GM11168 (cell line): ENCODE data around the gene PEX11A.

Experiments used
- in situ Hi-C: fragments of 300-500 bp; cut with MboI; formaldehyde crosslinking; loops from one replicate; pipeline ENCODE4 v1.12.0; 2022; ENCODE audit warnings: low sequenced_read_pairs; ENCODE audit not compliant: unreplicated experiment

PEX11A gene

DNA sequence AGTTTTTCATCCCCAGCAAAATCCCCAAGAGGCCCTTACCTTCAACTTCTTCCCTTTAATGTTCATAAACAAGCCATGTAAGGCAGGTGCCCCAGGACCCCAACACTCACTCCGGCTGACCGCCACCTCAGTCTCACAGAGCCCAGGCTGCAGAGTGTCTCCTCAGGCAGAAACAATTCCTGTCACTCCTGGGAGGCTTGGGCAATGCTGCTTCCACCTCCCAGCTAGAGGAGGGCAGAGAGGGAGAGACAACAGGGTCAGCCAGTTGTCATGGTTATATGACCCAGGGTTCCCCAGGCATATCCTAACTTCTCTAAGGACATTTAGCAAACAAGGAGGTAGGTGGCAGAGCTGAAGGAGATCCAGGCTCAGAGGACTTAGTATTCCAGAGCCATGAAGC is 11.3 kb downstream of the PEX11A start, which contains the start of gene PLIN1:
Gene PLIN1, minus strand, starts transcription at position 156 of the 400 bp plus-strand sequence. CDS start 1,878 bp downstream, outside the sequence.
- in situ Hi-C loops: no loop called here

GRCh38 chr15:89677381-89677780 is 13.2 kb downstream of the PEX11A start:
- in situ Hi-C loops: no loop called here

DNA sequence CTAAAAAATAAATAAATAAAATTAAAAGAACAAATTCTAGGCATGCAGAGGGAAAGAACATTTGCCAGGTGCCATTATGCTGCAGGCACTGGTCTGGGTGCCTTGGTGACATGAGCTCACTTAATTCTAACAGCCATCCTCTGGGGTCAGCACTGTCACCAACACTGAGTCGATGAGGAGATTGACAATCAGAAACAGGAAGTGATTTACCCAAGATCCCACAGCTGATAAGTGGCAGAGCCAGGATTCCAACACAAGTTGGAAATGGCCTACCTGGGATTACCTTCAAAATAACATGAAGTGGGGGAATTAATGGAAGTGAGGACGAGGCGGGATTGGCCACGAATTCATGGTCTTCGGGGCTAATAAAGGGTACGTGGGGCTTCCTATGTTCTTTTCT is 14.9 kb downstream of the PEX11A start:
- in situ Hi-C loops: no loop called here

DNA sequence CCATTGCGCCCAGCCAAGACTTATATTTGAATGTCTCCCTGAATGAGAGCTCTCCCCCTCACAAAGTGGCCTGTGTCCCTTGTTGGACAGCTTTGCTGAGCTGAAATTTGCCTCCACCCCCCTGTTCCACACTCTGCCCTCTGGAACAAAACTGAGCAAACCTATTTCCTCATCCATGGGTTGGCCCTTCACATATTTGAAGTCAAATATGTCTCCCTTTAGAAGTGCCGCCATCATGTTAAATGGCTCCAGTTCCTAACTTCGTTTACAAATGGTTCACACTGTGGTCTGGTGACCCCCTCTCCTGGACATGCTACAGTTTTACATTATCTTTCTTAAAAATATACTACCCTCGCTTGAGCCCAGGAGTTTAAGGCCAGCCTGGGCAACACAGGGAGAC is 16.0 kb downstream of the PEX11A start:
- in situ Hi-C loops: no loop called here

- in situ Hi-C loops: no loop called here
Observed at GRCh38 chr15:89673165-89673512, 17.4 kb downstream of the PEX11A start.

DNA sequence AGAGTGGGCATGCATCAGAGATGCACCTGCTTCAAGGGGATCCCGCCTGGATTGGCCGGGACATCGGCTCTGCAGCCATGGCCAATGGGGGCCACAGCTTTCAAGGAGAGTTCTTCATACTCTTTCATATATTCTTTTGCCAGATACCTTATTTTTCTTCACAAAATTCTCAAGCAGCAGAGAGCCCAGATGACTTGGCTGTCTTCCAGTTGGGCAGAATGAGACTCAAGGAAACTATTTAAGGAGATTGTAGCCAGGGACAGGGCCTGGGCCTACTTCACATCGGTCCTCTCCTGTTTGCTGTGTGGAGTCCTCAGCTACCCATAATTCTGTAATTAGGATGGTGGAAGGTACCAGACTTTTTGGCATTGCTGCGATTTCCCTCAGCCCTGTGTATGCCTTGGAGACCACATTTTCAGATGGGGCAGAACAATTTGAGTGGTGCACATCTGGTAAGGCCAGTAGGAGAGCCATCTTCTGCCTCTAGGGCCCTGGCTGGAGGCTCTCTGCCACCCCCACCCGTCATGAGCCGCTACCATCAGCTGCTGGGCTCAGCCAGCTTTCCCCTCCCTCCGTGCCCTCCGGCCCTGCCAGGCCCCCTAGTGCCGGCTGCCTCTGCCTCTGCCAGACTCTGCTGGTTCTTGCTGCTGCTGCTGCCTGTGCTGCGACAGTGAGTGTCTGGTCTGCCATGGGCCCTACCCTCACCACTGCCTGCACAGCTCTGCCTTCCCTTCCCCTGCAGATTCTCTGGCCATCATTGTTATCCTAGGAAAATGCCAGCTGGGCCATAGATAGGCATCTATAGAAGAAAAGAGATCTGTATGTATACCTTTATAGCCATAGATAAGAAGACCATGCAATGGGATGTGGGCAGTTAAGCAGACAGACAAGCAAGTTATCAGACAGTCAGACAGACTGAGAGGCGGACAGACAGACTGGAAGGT is 18.1 kb downstream of the PEX11A start:
- in situ Hi-C loops: no loop called here

GRCh38 chr15:89671687-89672086 is 18.9 kb downstream of the PEX11A start:
- in situ Hi-C loops: no loop called here

GRCh38 chr15:89670971-89671560 is 19.5 kb downstream of the PEX11A start:
- in situ Hi-C loops: no loop called here

GRCh38 chr15:89669941-89670340 is 20.6 kb downstream of the PEX11A start:
- in situ Hi-C loops: no loop called here

GRCh38 chr15:89669309-89669865 is 21.2 kb downstream of the PEX11A start:
- in situ Hi-C loops: no loop called here

GRCh38 chr15:89668171-89668570 is 22.4 kb downstream of the PEX11A start:
- in situ Hi-C loops: no loop called here

- in situ Hi-C loops: no loop called here
Observed at GRCh38 chr15:89667706-89667960, 22.9 kb downstream of the PEX11A start.

- in situ Hi-C loops: no loop called here
Observed at GRCh38 chr15:89666858-89667705, 23.5 kb downstream of the PEX11A start.

DNA sequence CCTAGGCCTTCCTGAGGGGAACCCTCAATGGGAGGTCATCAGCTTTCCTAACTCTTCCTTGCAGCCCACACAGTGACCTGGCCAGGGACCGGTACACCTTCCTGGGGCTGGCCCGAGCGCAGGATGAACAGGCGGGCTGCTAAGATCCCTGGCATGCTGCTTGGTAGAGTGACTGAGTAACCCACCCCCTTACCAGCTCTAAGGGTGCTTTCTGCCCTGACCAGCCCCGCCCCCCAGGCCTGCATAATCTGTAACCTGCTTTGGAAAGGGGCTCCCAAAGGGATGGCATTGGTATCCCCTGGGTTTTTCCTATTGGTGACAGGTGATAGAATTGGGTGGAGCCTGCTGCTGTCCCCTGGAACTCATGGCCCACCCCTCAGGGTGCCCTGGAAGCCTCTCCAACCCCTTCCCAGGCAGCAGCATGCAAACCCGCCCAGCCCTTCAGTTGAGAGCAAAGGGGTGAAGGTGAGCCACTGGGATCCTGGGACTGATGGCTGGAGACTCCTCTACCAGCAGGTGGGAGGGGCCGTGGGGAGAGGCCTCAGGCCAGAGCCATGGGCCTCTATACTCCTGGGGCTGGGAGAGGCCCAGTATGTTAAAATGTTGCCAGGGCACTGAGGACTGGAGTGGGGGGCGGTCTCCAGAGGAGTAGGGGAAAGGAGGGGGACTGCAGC is 24.2 kb downstream of the PEX11A start:
- in situ Hi-C loops: no loop called here

DNA sequence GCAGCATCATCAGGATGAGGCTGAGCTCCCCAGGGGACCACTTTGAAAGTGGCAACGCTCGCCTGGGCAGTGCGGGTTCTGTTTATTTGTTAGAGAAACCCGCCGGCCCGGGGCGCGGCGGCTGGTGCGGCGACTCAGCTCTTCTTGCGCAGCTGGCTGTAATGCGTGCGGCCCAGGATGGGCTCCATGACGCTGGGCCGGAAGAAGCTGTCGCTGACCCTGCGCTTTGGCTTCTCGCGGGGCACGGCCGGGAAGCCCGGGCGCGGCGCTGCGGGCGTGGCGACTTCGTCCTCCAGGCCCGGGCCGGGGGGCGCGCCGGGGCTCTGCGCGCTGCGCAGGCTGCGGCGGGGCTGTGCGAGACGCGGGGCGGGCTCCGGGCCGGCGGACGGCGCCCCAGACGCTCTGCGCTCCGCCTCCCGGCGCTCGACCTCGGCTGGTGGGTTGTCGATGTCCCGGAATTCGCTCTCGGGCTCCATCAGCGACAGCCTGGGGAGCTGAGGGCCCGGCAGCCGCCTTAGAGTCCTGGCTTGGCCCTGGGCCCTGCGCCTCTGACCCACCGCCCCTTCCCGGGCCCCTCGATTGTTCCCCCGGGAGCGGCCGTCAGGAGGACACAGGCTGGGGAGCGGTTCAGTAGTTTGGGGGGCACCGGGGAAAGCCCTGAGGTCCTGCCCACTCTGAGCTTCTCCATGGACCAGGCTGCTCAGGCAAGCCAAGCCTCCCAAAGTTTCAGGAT is 24.9 kb downstream of the PEX11A start:
- in situ Hi-C loops: no loop called here

- in situ Hi-C loops: no loop called here
Observed at GRCh38 chr15:89664441-89665350, 25.9 kb downstream of the PEX11A start.

- in situ Hi-C loops: no loop called here
Observed at GRCh38 chr15:89662893-89663626, 27.5 kb downstream of the PEX11A start.

DNA sequence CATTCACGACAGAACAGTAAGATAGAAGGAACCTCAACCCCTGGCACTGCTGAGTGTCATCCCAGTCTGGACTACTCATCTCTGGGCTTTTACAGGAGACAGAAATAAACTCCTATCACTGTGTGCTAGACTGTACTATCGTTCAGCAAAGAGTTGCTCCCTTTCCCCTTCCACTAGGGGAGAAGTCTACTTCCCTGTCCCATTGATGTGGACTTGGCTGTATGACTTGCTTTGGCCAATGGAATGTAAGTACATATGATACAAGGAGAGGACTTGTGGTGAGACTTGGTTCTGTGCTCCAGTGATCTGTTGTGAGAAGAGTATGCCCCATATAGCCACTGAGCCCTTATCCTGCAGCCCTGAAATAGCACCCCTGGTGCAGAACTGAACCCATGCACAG is 30.0 kb downstream of the PEX11A start:
- in situ Hi-C loops: no loop called here
